Measurements from ENCODE around the gene NECTIN3.

NECTIN3 gene, protein sequence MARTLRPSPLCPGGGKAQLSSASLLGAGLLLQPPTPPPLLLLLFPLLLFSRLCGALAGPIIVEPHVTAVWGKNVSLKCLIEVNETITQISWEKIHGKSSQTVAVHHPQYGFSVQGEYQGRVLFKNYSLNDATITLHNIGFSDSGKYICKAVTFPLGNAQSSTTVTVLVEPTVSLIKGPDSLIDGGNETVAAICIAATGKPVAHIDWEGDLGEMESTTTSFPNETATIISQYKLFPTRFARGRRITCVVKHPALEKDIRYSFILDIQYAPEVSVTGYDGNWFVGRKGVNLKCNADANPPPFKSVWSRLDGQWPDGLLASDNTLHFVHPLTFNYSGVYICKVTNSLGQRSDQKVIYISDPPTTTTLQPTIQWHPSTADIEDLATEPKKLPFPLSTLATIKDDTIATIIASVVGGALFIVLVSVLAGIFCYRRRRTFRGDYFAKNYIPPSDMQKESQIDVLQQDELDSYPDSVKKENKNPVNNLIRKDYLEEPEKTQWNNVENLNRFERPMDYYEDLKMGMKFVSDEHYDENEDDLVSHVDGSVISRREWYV

DNA sequence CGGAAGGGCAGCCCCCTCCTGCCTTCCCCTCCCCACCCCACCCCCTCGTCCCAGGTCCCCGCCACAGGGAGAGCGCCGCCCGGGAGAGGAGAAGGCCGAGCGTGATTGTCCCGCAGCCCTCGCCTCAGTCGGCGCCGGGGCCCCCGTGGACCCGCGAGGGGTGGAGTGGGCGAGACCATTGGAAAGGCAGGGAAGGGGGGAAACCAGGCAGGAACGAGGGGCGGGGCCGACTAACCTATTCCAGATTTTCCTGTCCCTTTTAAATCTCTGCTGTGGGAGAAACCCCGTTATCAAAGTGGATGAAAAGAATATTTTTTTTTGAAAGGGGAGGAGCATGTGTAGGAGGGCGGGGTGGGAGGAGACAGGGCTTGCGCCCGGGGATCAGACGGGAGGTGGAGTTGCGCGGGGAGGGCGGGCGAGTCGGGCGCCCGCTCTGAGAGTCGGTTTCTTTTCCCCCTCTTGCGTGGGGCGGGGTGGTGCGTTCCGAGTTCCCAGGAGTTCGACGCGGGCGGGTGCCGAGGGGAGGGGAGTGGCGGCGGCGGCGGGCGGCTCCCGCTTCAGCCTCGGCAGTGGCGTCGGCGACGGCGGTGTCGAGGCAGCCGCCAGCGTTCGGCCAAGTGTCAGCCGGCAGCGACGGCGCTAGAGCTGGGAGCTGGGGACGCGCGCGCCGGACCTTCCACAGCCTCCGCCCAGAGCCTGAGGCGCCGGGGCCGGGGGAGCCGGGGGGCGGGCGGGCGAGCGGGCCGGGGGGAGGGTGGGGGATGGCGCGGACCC, at the start of gene NECTIN3:
Gene NECTIN3, plus strand, starts transcription at position 560 of the 774 bp plus-strand sequence. Its CDS starts 202 bp downstream, at position 762.
- DNase-seq (ENCODE audit: low read depth in 2 of 2) = peak; percentile 69 to 76

DNA sequence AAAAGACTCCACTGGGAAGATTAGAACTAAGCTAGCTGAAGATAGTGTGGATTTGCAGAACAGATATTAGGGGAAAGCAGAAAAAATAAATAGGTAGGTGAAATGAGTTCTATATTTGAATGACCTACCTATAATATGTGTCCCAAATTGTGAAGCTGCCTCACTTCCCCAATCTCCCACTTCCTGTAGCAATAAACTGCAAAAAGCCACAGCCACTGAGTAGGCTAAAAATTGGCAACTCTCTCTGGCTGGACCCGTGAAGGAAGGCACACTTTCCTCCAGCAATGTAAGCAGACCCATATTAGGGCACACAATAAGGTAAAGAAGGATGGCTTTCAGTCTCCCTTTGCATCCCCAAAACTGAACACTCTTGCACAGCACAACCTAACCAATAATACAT, 43.7 kb upstream of the NECTIN3 start:
- no peak for DNase-seq (ENCODE audit: low read depth in 2 of 2)

DNA sequence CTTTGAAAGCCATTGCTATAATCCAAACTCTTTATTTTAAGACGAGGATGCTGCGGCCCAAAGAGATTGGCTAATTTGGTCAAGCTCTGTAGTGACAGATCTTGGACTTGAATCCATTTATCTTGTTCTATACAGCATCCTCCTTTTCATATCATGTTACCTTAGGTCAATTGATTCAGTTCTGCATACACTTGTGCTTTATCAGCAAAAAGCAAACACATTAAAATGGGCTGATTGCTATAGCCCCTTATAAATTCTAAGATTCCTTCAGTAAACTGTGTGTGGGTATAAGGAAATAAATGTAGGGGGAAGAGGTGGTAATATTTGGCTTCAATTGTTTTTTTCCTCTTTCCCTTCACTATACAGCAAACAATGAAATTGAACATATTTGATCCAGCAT, 40.1 kb upstream of the NECTIN3 start:
- DNase-seq (ENCODE audit: low read depth in 2 of 2) = no peak

DNA sequence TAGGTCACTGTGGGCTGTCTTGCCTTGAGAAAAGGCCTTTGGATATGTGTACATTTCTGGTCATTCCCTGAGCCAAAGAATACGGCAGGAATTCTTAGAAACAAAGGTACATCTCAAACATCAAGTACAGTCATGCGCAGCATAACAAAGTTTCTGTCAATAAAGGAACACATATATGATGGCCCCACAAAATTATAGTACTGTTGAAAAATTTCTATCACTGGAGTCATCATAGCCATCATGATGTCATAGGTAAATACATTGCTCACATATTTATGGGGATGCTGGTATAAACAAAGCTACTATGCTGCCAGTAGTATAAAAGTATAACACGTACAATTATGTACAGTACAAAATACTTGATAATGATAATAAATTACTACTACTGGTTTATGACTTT, 38.9 kb upstream of the NECTIN3 start:
- DNase-seq (ENCODE audit: low read depth in 2 of 2) = no peak

DNA sequence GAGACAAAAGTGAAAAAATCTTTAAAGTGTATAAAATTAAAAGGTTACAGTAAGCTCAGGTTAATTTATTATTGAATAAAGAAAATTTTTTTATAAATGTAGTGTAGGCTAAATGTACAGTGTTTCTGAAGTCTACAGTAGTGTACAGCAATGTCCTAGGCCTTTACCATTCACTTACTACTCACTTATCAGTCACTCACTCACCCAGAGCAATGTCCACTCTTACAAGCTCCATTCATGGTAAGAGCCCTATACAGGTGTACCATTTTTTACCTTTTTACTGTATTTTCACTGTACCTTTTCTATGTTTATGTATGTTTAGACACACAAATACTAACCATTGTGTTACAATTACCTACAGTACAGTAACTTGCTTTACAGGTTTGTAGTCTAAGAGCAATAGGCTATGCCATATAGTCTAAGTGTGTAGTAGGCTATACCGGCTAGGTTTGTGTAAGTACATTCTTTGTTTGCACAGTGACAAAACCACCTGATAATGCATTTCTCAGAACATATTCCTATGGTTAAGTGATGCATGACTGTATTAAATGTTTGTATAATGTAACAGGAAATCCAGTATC, 38.1 kb upstream of the NECTIN3 start:
- no peak for DNase-seq (ENCODE audit: low read depth in 2 of 2)

DNA sequence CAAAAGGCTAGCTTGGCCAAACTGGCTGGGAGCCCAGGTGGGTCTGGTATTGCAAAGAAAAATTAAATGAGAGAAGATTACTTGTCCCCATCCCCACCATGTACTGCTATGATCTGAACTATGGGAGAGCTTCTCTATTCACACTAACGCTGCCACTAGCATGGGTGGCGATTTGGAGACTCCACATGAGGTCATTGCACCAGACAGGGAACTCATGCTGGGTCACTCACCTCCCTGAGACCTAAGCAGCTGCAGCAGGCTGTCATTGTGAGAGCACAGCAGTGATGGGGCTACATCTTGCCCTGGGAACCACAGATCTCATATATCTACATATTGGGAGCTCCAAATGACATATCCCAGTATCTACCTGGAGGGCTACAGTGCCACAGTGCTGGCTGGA, 36.3 kb upstream of the NECTIN3 start:
- DNase-seq (ENCODE audit: low read depth in 2 of 2) = no peak

DNA sequence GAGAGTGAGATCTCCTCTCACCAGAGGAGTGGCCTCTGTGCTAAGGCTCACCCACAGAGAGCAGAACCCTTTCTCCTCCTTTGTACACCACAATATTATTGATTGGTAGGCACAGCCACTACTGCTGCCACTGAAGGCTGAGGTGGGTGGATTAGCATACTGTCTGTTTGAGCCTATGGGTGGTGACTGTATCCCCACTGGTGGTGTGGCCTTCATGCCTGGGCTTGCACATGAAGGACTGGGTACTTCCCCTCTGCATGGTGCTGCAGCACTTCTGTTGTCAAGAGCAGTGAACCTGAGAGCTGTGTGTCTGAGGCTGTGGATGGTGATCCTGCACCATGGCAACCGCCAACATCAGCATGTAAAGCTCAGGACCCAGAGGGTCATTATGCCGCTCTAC, 35.7 kb upstream of the NECTIN3 start:
- no peak for DNase-seq (ENCODE audit: low read depth in 2 of 2)

DNA sequence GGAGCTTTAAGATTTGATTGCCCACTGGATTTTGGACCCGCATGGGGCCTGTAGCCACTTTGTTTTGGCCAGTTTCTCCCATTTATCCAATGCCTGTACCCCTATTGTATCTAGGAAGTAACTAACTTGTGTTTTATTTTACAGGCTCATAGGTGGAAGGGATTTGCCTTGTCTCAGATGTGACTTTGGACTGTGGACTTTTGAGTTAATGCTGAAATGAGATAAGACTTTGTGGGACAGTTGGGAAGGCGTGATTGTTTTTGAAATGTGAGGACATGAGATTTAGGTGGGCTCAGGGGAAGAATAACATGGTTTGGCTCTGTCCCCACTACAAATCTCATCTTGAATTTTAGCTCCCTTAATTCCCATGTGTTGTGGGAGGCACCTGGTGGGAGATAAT, 30.7 kb upstream of the NECTIN3 start:
- no peak for DNase-seq (ENCODE audit: low read depth in 2 of 2)

DNA sequence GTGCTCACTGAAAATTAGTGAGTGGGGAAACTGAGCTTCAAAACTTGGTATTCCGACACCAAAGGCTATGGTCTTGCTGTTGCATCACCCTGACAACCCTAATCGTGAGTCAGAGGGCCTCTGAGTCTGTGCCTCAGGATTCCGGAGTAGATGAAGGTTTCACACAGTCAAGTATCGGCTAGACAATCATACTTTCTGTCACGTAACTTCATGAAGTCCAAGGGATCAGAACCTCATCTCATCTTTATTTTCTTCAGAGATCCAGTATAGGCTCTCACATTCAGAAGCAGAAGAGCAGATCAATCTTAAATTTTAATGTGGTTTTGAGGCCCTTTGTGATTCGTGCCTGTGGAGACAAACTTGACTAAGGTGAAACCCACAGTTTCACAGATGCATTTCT, 26.1 kb upstream of the NECTIN3 start:
- DNase-seq (ENCODE audit: low read depth in 2 of 2) = no peak

DNA sequence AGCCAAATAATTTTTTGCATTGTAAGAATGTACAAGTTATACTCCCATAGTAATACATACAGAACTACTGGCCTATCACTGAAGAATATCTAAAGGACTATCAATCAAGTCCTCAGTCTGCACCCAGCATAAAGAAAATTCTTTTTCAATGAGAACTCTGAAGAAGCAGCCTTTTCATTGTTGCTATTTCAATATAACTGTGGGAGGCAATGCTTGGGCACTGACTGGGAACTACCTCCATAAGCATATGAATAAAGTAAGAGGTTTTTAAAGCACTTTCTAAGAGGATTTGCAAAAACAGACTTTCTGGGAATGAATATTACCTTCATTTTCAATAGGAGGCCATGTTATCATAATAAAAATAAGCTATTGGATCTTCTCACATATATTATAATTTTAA, 24.6 kb upstream of the NECTIN3 start:
- no peak for DNase-seq (ENCODE audit: low read depth in 2 of 2)

DNA sequence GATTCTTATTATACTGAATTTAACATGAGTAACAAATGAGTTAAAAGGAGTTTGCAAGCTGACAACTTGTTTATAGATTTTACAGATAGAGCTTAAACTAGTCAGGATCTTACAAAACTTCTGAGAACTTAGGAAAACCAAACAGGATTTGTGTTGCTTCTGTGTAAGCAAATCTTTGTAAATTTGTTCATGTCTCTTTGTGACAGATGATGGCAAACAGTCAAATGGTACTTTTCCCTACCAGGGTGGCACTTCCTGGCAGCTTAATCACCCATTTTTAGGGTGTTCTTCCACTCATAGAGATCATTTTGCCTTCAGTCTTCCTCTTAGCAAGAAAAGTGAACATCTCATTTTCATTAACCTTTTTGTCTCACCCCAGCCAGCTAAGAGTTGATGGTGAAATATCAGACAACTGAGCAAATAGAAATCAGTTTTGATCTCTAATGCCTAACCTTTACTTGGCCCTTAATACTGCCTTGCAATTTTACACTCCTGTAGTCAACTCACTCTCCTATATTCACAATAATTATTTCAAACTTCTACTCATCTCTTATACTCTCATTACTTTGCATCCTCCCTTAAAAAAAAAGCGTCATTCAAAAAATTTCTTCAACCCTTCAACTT, 23.7 kb upstream of the NECTIN3 start:
- no peak for DNase-seq (ENCODE audit: low read depth in 2 of 2)

DNA sequence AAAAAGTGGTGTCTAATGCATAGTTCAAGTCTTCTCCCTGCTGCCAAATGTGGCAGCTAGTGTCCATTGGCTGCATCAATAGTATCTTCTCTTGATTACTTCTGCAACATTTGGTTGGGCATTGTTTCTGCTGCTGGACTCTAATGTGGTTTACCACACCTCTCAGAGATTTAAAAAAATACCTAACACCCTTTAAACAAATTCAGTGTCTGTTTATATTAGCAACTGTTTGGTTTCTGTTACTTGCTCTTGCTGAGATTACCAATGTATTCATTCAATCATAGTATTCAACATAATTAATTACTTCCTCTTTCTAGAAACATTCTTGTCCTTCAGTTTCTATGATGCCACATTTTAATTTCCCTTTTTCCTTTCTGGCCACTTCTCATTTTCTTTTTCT, 20.3 kb upstream of the NECTIN3 start:
- no peak for DNase-seq (ENCODE audit: low read depth in 2 of 2)

DNA sequence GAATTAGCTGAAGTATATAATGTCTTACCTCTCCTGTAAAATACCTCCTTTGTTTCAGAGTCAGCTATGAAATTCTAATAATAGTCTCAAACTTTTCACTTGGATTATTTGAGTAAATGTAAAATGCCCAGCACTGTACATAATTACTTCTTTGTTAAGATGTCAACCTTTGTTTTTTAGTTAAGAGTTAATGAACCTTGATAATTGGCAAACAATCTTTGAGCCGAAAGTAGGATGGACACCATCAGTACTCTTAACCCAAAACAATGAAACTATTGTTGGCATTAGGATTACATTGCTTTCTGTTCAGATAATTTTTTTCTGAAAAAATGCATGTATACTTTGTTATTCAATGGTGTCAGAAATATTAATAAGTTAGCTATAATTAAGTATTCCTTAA, 3.0 kb upstream of the NECTIN3 start:
- no peak for DNase-seq (ENCODE audit: low read depth in 2 of 2)

DNA sequence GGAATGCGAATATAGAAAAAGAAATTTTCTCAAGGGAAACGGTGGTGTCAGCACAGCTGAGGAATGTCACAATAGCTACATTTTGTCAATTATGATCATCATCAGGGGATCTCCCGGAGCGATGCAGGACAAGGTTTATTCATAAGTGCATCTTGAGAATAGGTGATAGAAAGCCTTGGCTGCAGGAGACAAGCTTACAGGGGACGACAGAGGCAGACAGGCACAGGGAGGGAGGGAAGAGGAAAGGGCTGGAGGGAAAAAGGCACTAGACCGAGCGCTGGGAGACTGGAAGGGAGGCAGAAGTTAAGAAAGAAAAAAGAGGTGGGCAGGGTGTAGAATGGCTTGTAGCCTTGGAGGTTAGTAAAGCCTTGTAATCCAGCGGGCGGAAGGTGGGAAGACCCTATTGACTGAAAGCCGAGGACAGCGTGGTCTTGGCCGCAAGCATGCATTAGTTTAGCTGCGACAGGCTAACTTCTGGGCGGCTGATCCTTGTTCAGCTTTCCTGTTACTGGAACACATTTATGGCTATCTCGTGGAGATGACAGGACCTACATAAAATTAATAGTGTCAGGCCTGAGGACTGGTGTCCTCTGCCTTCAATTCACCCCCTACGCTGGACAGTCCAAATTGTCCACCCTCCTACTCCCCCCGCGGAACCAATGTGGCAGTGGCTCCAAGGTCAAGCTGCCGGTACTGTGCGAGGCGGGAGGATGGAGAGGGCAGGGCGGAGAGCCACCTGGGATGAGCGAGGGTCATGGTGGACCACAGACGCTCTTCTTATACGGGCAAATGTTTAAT, 1.4 kb upstream of the NECTIN3 start:
- DNase-seq (ENCODE audit: low read depth in 2 of 2) = no peak

DNA sequence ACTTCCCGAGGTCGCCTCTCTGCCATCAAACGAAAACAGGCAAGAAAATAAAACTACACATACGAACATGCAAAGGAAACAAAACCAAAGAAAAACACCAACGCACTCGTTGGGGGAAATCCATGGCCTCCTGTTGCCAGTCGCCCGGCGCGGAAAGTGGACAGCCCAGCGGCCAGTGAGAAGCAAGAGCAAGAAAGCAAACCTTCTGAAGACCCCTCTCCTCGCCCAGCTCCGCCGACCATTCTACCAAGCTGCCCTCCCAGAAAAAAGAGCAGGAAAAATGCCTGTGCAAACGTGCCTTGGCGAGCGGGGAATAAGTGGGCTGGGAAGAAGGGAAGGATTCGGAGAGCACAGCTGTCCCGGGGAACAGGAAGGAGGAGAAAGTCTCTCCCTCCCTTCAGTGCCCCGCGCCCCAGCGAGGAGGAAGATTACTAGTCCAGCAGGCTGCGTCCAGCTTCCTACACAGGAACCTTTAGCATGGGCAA, 802 bp upstream of the NECTIN3 start:
- no peak for DNase-seq (ENCODE audit: low read depth in 2 of 2)

DNA sequence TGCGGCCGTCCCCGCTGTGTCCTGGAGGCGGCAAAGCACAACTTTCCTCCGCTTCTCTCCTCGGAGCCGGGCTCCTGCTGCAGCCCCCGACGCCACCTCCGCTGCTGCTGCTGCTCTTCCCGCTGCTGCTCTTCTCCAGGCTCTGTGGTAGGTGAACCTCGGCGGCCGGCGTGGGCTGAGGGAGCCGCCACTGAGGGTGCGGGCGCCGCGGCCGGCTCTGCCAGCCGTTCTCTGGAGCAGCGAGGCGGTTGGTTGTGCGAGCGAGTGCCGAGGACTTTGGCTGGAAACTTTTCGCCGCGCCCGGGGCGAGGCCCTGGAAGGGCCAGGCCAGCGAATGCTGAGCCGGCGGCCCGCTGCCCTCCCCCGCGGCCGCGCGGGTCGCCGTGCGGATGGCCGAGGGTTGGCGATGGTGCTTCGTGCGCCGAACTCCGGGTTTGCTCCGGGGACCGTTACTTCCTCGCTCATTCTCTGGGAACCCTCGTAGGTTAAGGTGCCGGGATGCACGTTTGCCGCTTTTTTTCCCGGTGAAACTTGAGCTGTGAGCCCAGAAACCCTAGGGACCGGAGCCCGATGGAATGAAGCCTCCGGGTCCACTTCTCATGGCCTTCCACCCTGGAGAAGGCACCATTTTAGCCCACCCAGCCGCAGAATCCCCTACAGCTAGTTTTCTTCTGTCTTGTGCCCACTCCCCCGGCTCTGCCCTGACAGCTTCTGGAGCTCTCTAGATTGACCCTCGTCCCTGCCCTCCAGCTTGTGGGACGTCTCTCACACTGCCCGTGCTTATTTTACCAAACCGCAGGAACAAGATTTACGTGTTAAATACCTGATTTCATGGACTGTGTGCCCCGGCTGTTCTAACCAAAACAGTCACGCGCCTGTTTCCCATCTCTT, 660 bp downstream of the NECTIN3 start:
- DNase-seq (ENCODE audit: low read depth in 2 of 2) = peak; percentile 0 to 15

DNA sequence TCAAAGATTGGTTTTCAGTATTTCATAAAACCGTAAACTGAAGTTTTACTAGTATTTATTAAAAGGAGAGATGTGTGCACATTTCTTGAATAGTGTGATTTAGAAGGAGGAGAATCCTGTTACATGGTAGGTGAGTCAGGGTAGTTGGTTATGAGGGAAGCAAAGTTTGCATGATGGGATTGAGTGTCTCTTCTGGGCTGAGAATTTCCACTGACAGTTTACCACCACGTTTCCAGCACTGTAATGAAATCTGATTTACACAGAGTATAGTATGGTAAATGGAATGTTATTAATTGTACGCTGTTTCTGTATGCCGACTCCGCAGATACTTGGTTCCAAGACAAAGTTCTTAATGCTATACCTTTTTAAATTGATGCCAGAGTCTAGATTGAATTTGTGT, 1.6 kb downstream of the NECTIN3 start:
- no peak for DNase-seq (ENCODE audit: low read depth in 2 of 2)

DNA sequence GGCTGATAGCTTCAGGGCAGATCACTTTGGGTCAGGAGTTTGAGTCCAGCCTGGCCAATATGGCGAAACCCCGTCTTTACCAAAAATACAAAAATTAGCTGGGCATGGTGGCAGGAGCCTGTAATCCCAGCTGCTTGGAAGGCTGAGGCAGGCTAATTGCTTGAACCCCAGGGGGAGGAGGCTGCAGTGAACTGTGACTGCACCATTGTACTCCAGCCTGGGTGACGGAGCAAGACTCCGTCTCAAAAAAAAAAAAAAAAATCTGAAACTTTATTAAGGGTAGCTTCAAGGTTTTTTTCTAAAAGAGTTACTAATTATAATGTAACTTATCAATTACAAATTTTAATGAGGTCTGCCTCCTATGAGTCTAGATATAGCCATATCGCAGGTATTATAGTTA, 5.1 kb downstream of the NECTIN3 start:
- DNase-seq (ENCODE audit: low read depth in 2 of 2) = no peak

DNA sequence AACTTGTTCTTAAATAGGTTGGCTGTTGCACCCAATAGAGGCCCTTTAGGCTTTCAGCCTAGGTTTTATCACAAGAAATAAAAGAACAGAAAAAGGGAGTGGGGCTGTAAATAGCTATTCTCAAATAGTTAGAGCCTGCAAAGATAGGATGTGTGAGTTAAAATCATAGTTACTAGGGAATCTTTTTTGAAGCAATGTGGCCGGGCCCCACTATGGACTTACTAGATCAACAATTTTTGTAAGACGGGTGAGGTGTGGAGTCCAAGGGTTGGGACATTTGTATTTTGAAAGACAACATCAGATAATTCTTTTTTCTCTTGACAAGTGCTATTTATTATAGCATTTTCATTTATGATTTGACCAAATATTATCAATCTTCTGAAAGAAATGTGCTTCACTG, 5.8 kb downstream of the NECTIN3 start:
- no peak for DNase-seq (ENCODE audit: low read depth in 2 of 2)

DNA sequence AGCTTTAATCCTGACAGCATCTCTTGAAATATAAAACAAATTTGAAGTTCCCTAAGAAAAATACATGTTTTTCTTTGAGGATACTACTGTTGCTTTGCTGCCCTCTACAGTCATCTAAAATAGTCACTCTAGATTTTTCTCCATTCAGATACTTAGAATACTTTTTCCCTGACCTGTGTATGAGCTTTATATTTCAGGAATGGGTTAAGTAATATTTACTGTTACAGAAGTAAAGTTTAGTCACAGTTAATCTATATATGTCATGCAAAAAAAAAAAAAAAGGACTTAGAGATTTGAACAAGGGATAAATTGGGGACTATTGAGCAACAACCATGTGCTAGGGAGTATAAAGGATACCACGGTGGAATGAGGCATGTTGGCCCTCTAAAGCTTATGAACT, 8.8 kb downstream of the NECTIN3 start:
- no peak for DNase-seq (ENCODE audit: low read depth in 2 of 2)

All from stimulated activated CD4-positive, alpha-beta T cell treated with anti-CD3 and anti-CD28 coated beads, Interleukin-12 subunit alpha, Interleukin-12 subunit beta, amount 100 ng/mL, for 24 hours (primary cell).